HG03196 (cell line): ENCODE results near the gene OR2B6.

Experiments used
- ATAC-seq: cut with Tn5 transposase; IDR thresholded peaks from one replicate; pipeline ENCODE4 v1.9.1; 2021; ENCODE audit not compliant: unreplicated experiment

The OR2B6 gene

GRCh38 chr6:27994616-27995015 is 37.6 kb downstream of the OR2B6 start:
- ATAC-seq: no peak

- no peak for ATAC-seq
Observed at GRCh38 chr6:28000351-28001045, 43.5 kb downstream of the OR2B6 start.

- no peak for ATAC-seq
Observed at GRCh38 chr6:28001351-28001750, 44.3 kb downstream of the OR2B6 start.

- no peak for ATAC-seq
Observed at GRCh38 chr6:28001751-28002150, 44.7 kb downstream of the OR2B6 start.

GRCh38 chr6:28002161-28002560 is 45.1 kb downstream of the OR2B6 start:
- ATAC-seq: no peak

GRCh38 chr6:28003059-28003458 is 46.0 kb downstream of the OR2B6 start:
- no peak for ATAC-seq

- no peak for ATAC-seq
Observed at GRCh38 chr6:28003661-28004060, 46.6 kb downstream of the OR2B6 start.

- ATAC-seq: no peak
Observed at GRCh38 chr6:28004350-28005151, 47.5 kb downstream of the OR2B6 start.

- ATAC-seq: no peak
Observed at GRCh38 chr6:28005152-28005890, 48.3 kb downstream of the OR2B6 start.

GRCh38 chr6:28005975-28006374 is 48.9 kb downstream of the OR2B6 start:
- ATAC-seq: no peak
